Osteoblast (primary cell): ENCODE measurements around the gene PIK3R6. TPM values are rescaled to one million over a fixed set of nuclear protein-coding genes. Genes with fewer than 3 reads are reported as not detected.

Source experiments
- DNase-seq: peaks from one replicate; pipeline ENCODE4 v3.0.0; 2011; ENCODE audit warnings: low spot score, mixed read lengths; ENCODE audit not compliant: insufficient read length; ENCODE audit errors: missing footprints
- H2AFZ ChIP-seq: 2 replicates; pipeline ENCODE4 v1.6.0; 2011; ENCODE audit warnings: mild to moderate bottlenecking, low read length
- H3K27ac ChIP-seq: 2 replicates; pipeline ENCODE4 v1.5.1; 2011; ENCODE audit warnings: mild to moderate bottlenecking, low read depth, low read length, moderate library complexity
- H3K27me3 ChIP-seq: 2 replicates; pipeline ENCODE4 v1.6.0; 2012; ENCODE audit warnings: mild to moderate bottlenecking, control low read depth, inconsistent platforms, low read length, moderate library complexity; ENCODE audit not compliant: insufficient read depth
- H3K36me3 ChIP-seq: 2 replicates; pipeline ENCODE4 v1.5.1; 2011; ENCODE audit warnings: mild to moderate bottlenecking, low read length, control low read depth, moderate library complexity; ENCODE audit not compliant: insufficient read depth
- H3K4me1 ChIP-seq: 2 replicates; pipeline ENCODE4 v1.5.1; 2011; ENCODE audit warnings: mild to moderate bottlenecking, low read length, control low read depth, moderate library complexity; ENCODE audit not compliant: insufficient read depth
- H3K4me2 ChIP-seq: 2 replicates; pipeline ENCODE4 v1.6.0; 2011; ENCODE audit warnings: mild to moderate bottlenecking, low read length; ENCODE audit not compliant: insufficient read depth
- H3K4me3 ChIP-seq: fragments of 200-600 bp; sonication (generic); 3 replicates; pipeline ENCODE4 v1.5.1; 2012; ENCODE audit warnings: mild to moderate bottlenecking, low read length, inconsistent platforms; ENCODE audit not compliant: insufficient read depth
- H3K79me2 ChIP-seq: 2 replicates; pipeline ENCODE4 v1.6.0; 2012; ENCODE audit warnings: mild to moderate bottlenecking, low read length, control low read depth, inconsistent platforms; ENCODE audit not compliant: insufficient read depth
- H3K9me3 ChIP-seq: 2 replicates; pipeline ENCODE4 v1.5.1; 2011; ENCODE audit warnings: low read depth, low read length, control low read depth
- H4K20me1 ChIP-seq: 2 replicates; pipeline ENCODE4 v1.6.0; 2012; ENCODE audit warnings: mild to moderate bottlenecking, low read length, control low read depth; ENCODE audit not compliant: insufficient read depth
- CTCF ChIP-seq: IDR thresholded peaks from 2 replicates; pipeline ENCODE4 v1.5.1; 2011; ENCODE audit warnings: mild to moderate bottlenecking, low read depth, low read length, moderate library complexity; ENCODE audit errors: extremely low read depth
- total RNA-seq: library from RNA; depleted of rRNA; stranded (reverse); fragments of >200 nt; gene quantifications from 2 replicates; pipeline ENCODE4 v1.2.3, GENCODE V29; 2012

PIK3R6 gene
- total RNA-seq, 1 donor: not detected

- H3K27me3 ChIP-seq: peaks cover 4% of the 10 kb centered on the region
- H3K4me3 ChIP-seq: no peak overlapping the region
- no peak overlapping the region for H2AFZ ChIP-seq
- peak; percentile 85 for DNase-seq
- no peak overlapping the region for H3K27ac ChIP-seq
- no peak overlapping the region for H3K4me2 ChIP-seq
- H3K36me3 ChIP-seq: no peaks in the 10 kb centered on the region
- no peaks in the 10 kb centered on the region for H3K4me1 ChIP-seq
- TF ChIP-seq CTCF: peak; percentile 92
- H3K9me3 ChIP-seq: no peaks in the 10 kb centered on the region
- no peaks in the 10 kb centered on the region for H3K79me2 ChIP-seq
- no peaks in the 10 kb centered on the region for H4K20me1 ChIP-seq
Measured at GRCh38 chr17:8785547-8786413, 81.7 kb downstream of the PIK3R6 start.

- H3K4me1 ChIP-seq: no peaks in the 10 kb centered on the region
- no peak overlapping the region for H3K4me3 ChIP-seq
- no peak overlapping the region for H2AFZ ChIP-seq
- peaks cover 5% of the 10 kb centered on the region for H3K27me3 ChIP-seq
- H3K4me2 ChIP-seq: no peak overlapping the region
- no peaks in the 10 kb centered on the region for H4K20me1 ChIP-seq
- H3K9me3 ChIP-seq: no peaks in the 10 kb centered on the region
- TF ChIP-seq CTCF: no peak
- no peaks in the 10 kb centered on the region for H3K36me3 ChIP-seq
- no peak overlapping the region for H3K27ac ChIP-seq
- no peaks in the 10 kb centered on the region for H3K79me2 ChIP-seq
- no peak for DNase-seq
Measured at GRCh38 chr17:8782176-8782575, 85.3 kb downstream of the PIK3R6 start.

- Histone ChIP-seq H3K9me3 (no peaks in the 10 kb centered on the region), H3K27ac (no peak overlapping the region), H3K27me3 (peaks cover 6% of the 10 kb centered on the region), H3K79me2 (no peaks in the 10 kb centered on the region), H2AFZ (no peak overlapping the region), H4K20me1 (no peaks in the 10 kb centered on the region), H3K36me3 (no peaks in the 10 kb centered on the region), H3K4me3 (no peak overlapping the region), H3K4me2 (no peak overlapping the region), H3K4me1 (no peaks in the 10 kb centered on the region)
- DNase-seq: no peak
- TF ChIP-seq CTCF: no peak
Measured at GRCh38 chr17:8781776-8782175, 85.7 kb downstream of the PIK3R6 start.

GRCh38 chr17:8776881-8777280 is 90.6 kb downstream of the PIK3R6 start:
- no peaks in the 10 kb centered on the region for H3K9me3 ChIP-seq
- H2AFZ ChIP-seq: no peak overlapping the region
- no peaks in the 10 kb centered on the region for H3K36me3 ChIP-seq
- H3K79me2 ChIP-seq: no peaks in the 10 kb centered on the region
- no peak overlapping the region for H3K4me3 ChIP-seq
- H3K27me3 ChIP-seq: peaks cover 8% of the 10 kb centered on the region
- H4K20me1 ChIP-seq: no peaks in the 10 kb centered on the region
- no peak overlapping the region for H3K4me2 ChIP-seq
- no peak overlapping the region for H3K27ac ChIP-seq
- TF ChIP-seq CTCF: no peak
- DNase-seq: no peak
- H3K4me1 ChIP-seq: no peaks in the 10 kb centered on the region
